ENCODE measurements around the gene DNAJC4. TPM values are rescaled to one million over a fixed set of nuclear protein-coding genes. Genes with fewer than 3 reads are reported as not detected.
A peak's percentile ranks its signal among the peaks of the same experiment; 100 is the strongest.

DNAJC4 gene
- 6.5 and 7.2 TPM in 2 replicates for total RNA-seq
- polyA plus RNA-seq (2012): 17.9 TPM

- DNase-seq (ENCODE audit: low read depth): peak; percentile 83
Observed at GRCh38 chr11:64230171-64230984, at the start of gene DNAJC4. TSS of gene DNAJC4 (plus strand) at chr11:64230548. CDS start at chr11:64230855, 307 bp downstream.

GRCh38 chr11:64180891-64181290, 49.5 kb upstream of the DNAJC4 start:
- DNase-seq (ENCODE audit: low read depth): peak; percentile 78

GRCh38 chr11:64181506-64182411, 48.6 kb upstream of the DNAJC4 start:
- peak; percentile 98 for DNase-seq (ENCODE audit: low read depth)

- DNase-seq (ENCODE audit: low read depth): no peak
Observed at GRCh38 chr11:64183890-64184289, 46.5 kb upstream of the DNAJC4 start.

GRCh38 chr11:64185175-64185692, 45.1 kb upstream of the DNAJC4 start:
- DNase-seq (ENCODE audit: low read depth): peak; percentile 90

GRCh38 chr11:64185693-64186491, 44.5 kb upstream of the DNAJC4 start, which contains the start of gene STIP1:
TSS of gene STIP1 (plus strand) at chr11:64186171. CDS start at chr11:64186262, 91 bp downstream.
- DNase-seq (ENCODE audit: low read depth): peak; percentile 100

- DNase-seq (ENCODE audit: low read depth): peak; percentile 28
Observed at GRCh38 chr11:64186492-64187165, 43.7 kb upstream of the DNAJC4 start.

- DNase-seq (ENCODE audit: low read depth): no peak
Observed at GRCh38 chr11:64192434-64192833, 37.9 kb upstream of the DNAJC4 start.

GRCh38 chr11:64196626-64197025, 33.7 kb upstream of the DNAJC4 start:
- no peak for DNase-seq (ENCODE audit: low read depth)

GRCh38 chr11:64198511-64198910, 31.8 kb upstream of the DNAJC4 start:
- DNase-seq (ENCODE audit: low read depth): no peak

- DNase-seq (ENCODE audit: low read depth): no peak
Observed at GRCh38 chr11:64201543-64201942, 28.8 kb upstream of the DNAJC4 start.

- DNase-seq (ENCODE audit: low read depth): no peak
Observed at GRCh38 chr11:64202992-64203391, 27.4 kb upstream of the DNAJC4 start.

GRCh38 chr11:64203421-64204079, 26.8 kb upstream of the DNAJC4 start:
- no peak for DNase-seq (ENCODE audit: low read depth)

GRCh38 chr11:64204080-64204440, 26.3 kb upstream of the DNAJC4 start:
- no peak for DNase-seq (ENCODE audit: low read depth)

- DNase-seq (ENCODE audit: low read depth): peak; percentile 98
Observed at GRCh38 chr11:64204464-64204989, 25.8 kb upstream of the DNAJC4 start.

GRCh38 chr11:64206457-64207255, 23.7 kb upstream of the DNAJC4 start, which contains the start of gene FERMT3:
TSS of gene FERMT3 (plus strand) at chr11:64206721. CDS start at chr11:64207365, 644 bp downstream.
- no peak for DNase-seq (ENCODE audit: low read depth)

GRCh38 chr11:64207256-64208085, 22.9 kb upstream of the DNAJC4 start:
- DNase-seq (ENCODE audit: low read depth): peak; percentile 86

All from myocyte (in vitro differentiated cells).